SK-N-MC (cell line): ENCODE data around the gene DOCK1.

Source experiments
- DNase-seq: peaks from one replicate; pipeline ENCODE4 v3.0.0-alpha.2; 2011; ENCODE audit warnings: low read depth, low spot score
- H3K27ac ChIP-seq: fragments of 200-600 bp; sonication (generic); 2 replicates; pipeline ENCODE4 v1.5.1; 2016; ENCODE audit warnings: mixed run types
- H3K36me3 ChIP-seq: fragments of 200-600 bp; sonication (generic); 2 replicates; pipeline ENCODE4 v1.6.1; 2017; ENCODE audit warnings: antibody characterized with exemption, low read length, mixed read lengths; ENCODE audit not compliant: insufficient read depth
- H3K4me3 ChIP-seq: fragments of 200-600 bp; sonication (generic); 2 replicates; pipeline ENCODE4 v1.5.1; 2016
- H3K9ac ChIP-seq: fragments of 200-600 bp; sonication (generic); 2 replicates; pipeline ENCODE4 v1.8.0; 2017; ENCODE audit warnings: mixed run types, mixed read lengths; ENCODE audit not compliant: insufficient read length
- H3K9me3 ChIP-seq: fragments of 200-600 bp; sonication (generic); 2 replicates; pipeline ENCODE4 v1.6.1; 2017; ENCODE audit warnings: low read depth, mild to moderate bottlenecking, antibody characterized with exemption, low read length, moderate library complexity, mixed read lengths
- EZH2 ChIP-seq: fragments of 200-600 bp; sonication (generic); IDR thresholded peaks from one replicate; pipeline ENCODE4 v1.6.1; 2017; ENCODE audit warnings: antibody characterized with exemption
- FOXP2 ChIP-seq: optimal IDR thresholded peaks from 2 replicates; pipeline ENCODE3; 2011; ENCODE audit warnings: mild to moderate bottlenecking, moderate library complexity; ENCODE audit not compliant: insufficient read depth; ENCODE audit errors: extremely low read length, control extremely low read depth
- POLR2AphosphoS5 ChIP-seq: IDR thresholded peaks from 2 replicates; pipeline ENCODE4 v1.6.1; 2012; ENCODE audit warnings: mild to moderate bottlenecking, low read depth, low read length, borderline replicate concordance

The DOCK1 gene

DNA sequence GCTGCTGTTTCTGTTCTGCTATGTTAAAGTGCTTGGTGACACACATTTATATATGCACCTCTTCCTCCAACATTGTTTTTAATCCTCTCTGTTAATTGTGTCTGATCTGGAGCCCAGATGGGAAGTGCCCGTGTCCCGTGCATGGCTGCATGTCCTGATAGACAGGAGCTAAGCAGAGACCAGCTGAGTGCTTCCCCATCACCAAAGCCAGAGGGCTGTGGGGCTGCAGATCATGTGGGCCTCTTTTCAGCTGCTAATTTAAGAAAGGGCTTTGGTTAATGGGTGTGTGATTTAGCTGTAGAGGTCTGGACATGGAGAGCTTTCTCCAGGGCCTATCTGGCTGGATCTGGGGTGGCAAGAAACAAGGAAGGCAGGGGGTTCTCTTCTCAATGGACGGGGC is 547.3 kb downstream of the DOCK1 start:
- Histone ChIP-seq H3K9ac (no peak overlapping the region), H3K27ac (no peak overlapping the region), H3K4me3 (no peak overlapping the region), H3K9me3 (no peaks in the 10 kb centered on the region), H3K36me3 (no peaks in the 10 kb centered on the region)
- no peak for DNase-seq
- TF ChIP-seq FOXP2 (no peak), EZH2 (no peak), POLR2AphosphoS5 (no peak)

DNA sequence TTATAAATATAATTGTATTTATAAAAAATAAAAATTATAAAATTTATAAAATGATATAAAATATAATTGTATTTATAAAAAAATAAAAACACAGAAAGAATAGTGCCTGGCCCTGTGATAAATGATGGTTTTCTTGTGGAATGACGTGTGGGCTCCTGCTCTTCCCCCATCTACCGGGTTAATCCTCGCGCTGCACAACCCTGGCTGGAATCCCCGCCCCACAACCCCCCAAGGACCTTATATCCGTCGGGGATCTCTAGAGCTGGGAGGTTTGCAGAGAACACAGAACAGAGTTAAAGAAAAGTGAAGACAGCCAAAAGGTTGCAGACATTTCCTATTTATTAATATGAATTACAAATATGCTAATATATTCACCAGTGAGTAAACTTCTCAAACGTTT is 548.5 kb downstream of the DOCK1 start:
- H3K4me3 ChIP-seq: no peak overlapping the region
- H3K36me3 ChIP-seq: no peaks in the 10 kb centered on the region
- DNase-seq: no peak
- H3K27ac ChIP-seq: no peak overlapping the region
- no peak overlapping the region for H3K9ac ChIP-seq
- no peaks in the 10 kb centered on the region for H3K9me3 ChIP-seq
- no peak for TF ChIP-seq POLR2AphosphoS5
- TF ChIP-seq FOXP2: no peak
- no peak for TF ChIP-seq EZH2

- DNase-seq: no peak
- Histone ChIP-seq H3K9me3 (no peaks in the 10 kb centered on the region), H3K9ac (no peak overlapping the region), H3K36me3 (no peaks in the 10 kb centered on the region), H3K4me3 (no peak overlapping the region), H3K27ac (no peak overlapping the region)
- no peak for TF ChIP-seq POLR2AphosphoS5
- TF ChIP-seq FOXP2: no peak
- no peak for TF ChIP-seq EZH2
Measured at GRCh38 chr10:127456122-127456521, 550.9 kb downstream of the DOCK1 start.

GRCh38 chr10:127458016-127458810 is 553.0 kb downstream of the DOCK1 start:
- TF ChIP-seq EZH2 (no peak), FOXP2 (no peak), POLR2AphosphoS5 (no peak)
- Histone ChIP-seq H3K27ac (no peak overlapping the region), H3K9ac (no peak overlapping the region), H3K36me3 (no peaks in the 10 kb centered on the region), H3K9me3 (no peaks in the 10 kb centered on the region), H3K4me3 (no peak overlapping the region)
- DNase-seq: no peak

DNA sequence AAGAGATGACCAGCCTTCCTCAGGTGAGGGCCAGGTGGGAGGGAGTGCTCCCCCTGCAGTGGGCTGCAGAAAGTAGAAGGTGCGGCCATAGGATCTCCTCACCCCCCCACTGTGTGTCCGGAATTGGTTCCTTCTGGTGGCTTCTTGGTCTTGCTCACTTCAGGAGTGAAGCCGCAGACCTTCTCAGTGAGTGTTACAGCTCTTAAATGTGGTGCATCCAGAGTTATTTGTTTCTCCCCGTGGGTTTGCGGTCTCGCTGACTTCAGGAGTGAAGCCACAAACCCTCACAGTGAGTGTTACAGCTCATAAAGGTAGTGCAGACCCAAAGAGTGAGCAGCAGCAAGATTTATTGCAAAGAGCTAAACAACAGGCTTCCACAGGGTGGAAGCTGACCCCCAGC is 553.6 kb downstream of the DOCK1 start:
- no peaks in the 10 kb centered on the region for H3K36me3 ChIP-seq
- H3K4me3 ChIP-seq: no peak overlapping the region
- no peaks in the 10 kb centered on the region for H3K9me3 ChIP-seq
- DNase-seq: no peak
- no peak overlapping the region for H3K27ac ChIP-seq
- H3K9ac ChIP-seq: no peak overlapping the region
- TF ChIP-seq FOXP2 (no peak), POLR2AphosphoS5 (no peak), EZH2 (no peak)

- no peak for DNase-seq
- no peak overlapping the region for H3K4me3 ChIP-seq
- H3K9ac ChIP-seq: no peak overlapping the region
- TF ChIP-seq EZH2 (no peak), POLR2AphosphoS5 (no peak), FOXP2 (no peak)
- H3K36me3 ChIP-seq: no peaks in the 10 kb centered on the region
- H3K27ac ChIP-seq: no peak overlapping the region
- no peaks in the 10 kb centered on the region for H3K9me3 ChIP-seq
Measured at GRCh38 chr10:127459918-127460317, 554.7 kb downstream of the DOCK1 start.

DNA sequence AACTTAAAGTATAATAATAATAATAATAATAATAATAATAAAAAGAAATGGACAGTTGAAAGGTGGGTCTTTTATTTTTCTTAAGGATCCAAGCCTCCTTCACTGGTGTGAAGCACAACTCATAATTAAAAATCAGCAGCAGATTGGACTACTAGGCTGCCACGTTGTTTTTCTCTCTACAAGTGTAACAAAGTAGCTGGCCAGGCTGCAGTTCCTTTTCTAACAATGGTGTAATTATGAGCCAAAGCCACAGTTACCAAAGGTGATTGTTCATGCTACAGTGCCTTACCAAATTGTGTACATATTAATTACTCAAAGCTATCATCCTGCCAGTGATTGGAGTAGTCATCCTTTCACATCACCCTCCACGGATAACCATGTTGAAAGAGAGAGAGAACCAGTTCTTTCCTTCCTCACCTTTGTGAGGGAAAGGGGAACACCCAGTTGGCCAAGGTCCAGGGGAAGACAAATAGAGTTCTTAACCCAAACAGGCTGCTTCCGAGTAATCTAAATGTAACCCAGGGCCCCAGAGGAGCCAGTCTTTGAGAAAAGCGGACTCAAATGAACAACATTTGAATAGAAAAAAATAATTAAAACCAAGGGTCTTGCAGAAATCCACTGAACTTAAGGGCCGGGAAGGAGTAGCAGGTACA is 557.5 kb downstream of the DOCK1 start:
- Histone ChIP-seq H3K4me3 (no peak overlapping the region), H3K36me3 (no peaks in the 10 kb centered on the region), H3K27ac (no peak overlapping the region), H3K9me3 (no peaks in the 10 kb centered on the region), H3K9ac (no peak overlapping the region)
- TF ChIP-seq FOXP2 (no peak), EZH2 (no peak), POLR2AphosphoS5 (no peak)
- no peak for DNase-seq

- Histone ChIP-seq H3K9ac (no peak overlapping the region), H3K9me3 (no peaks in the 10 kb centered on the region), H3K27ac (no peak overlapping the region), H3K36me3 (no peaks in the 10 kb centered on the region), H3K4me3 (no peak overlapping the region)
- DNase-seq: no peak
- no peak for TF ChIP-seq FOXP2
- TF ChIP-seq EZH2: no peak
- no peak for TF ChIP-seq POLR2AphosphoS5
Measured at GRCh38 chr10:127463548-127463947, 558.3 kb downstream of the DOCK1 start.
